22Rv1 (cell line): Measurements from ENCODE around the gene IFI27.

Source experiments
- CTCF ChIP-seq: fragments of 450-650 bp; IDR thresholded peaks from 2 replicates; pipeline ENCODE4 v1.5.1; 2017; ENCODE audit warnings: mild to moderate bottlenecking
- ZFX ChIP-seq: fragments of 450-650 bp; IDR thresholded peaks from 2 replicates; pipeline ENCODE4 v1.6.1; 2017; ENCODE audit warnings: antibody characterized with exemption, borderline replicate concordance

- TF ChIP-seq CTCF (no peak), ZFX (no peak)
These were observed 30.5 kb upstream of the IFI27 start for GRCh38 chr14:94079891-94080620.
